Heart right ventricle (tissue), 16 donors: ENCODE data around the gene SEMA3G. TPM values are rescaled to one million over a fixed set of nuclear protein-coding genes. Genes with fewer than 3 reads are reported as not detected.

Source experiments
- ATAC-seq, 8 donors: fragments of 200-7000 bp; cut with Tn5 transposase; one replicate each; pipeline ENCODE4 v1.9.1; 2020; ENCODE audit warnings: mild to moderate bottlenecking in 8 of 8, moderate library complexity in 8 of 8, moderate number of reproducible peaks in 1 of 8
- DNase-seq, 2 donors: peaks; one replicate each; pipeline ENCODE4 v3.0.0-alpha.2; 2020
- H3K27ac ChIP-seq, 10 donors: fragments of 200-600 bp; sonication (generic) in 2 of 10; one replicate each; pipeline versions ENCODE4 v1.5.0 to v1.8.0; 2020 to 2022; ENCODE audit warnings: mild to moderate bottlenecking in 3 of 10
- H3K27me3 ChIP-seq, 7 donors: fragments of 200-600 bp; one replicate each; pipeline ENCODE4 v1.8.0; 2021 to 2022; ENCODE audit warnings: mild to moderate bottlenecking in 2 of 7
- H3K36me3 ChIP-seq, 9 donors: fragments of 200-600 bp; sonication (generic) in 1 of 9; one replicate each; pipeline versions ENCODE4 v1.5.0 to v1.8.0; 2020 to 2022; ENCODE audit warnings: mild to moderate bottlenecking in 2 of 9
- H3K4me1 ChIP-seq, 9 donors: fragments of 200-600 bp; sonication (generic) in 1 of 9; one replicate each; pipeline versions ENCODE4 v1.5.0 to v1.8.0; 2020 to 2022; ENCODE audit warnings: mild to moderate bottlenecking in 4 of 9
- H3K4me3 ChIP-seq, 10 donors: fragments of 200-600 bp; sonication (generic) in 2 of 10; one replicate each; pipeline versions ENCODE4 v1.5.0 to v1.8.0; 2020 to 2022; ENCODE audit warnings: mild to moderate bottlenecking in 7 of 10, moderate library complexity in 2 of 10
- H3K9me3 ChIP-seq, 11 donors: fragments of 200-600 bp in 10 of 11; sonication (generic) in 2 of 11; one replicate each; pipeline versions ENCODE4 v1.5.0 to v1.8.0; 2013 to 2022; ENCODE audit warnings: mild to moderate bottlenecking in 2 of 11, control low read depth in 1 of 11, moderate library complexity in 1 of 11
- WGBS, 2 donors: extraction: QIAGEN DNeasy Blood & Tissue Kit; methylation state at CpG; one replicate each; pipeline ENCODE4 v1.1.7; 2013; ENCODE audit warnings: inconsistent platforms in 1 of 2; 5-methylcytosine and 5-hydroxymethylcytosine counted together
- intact Hi-C, 10 donors: fragments of 100-400 bp; cut with DNase I; formaldehyde crosslinking; loops; one replicate each; pipeline versions ENCODE4 v1.11.1 to v1.14.2; 2022
- polyA plus RNA-seq, 2 donors: library from polyadenylated mRNA; stranded (reverse); fragments of 200-250 nt; gene quantifications; one replicate each; pipeline ENCODE4 v1.2.3, GENCODE V29; 2013
- total RNA-seq, 10 donors: library from RNA; stranded (reverse); fragmentation: NEBNext Ultra II Directional in 3 of 10; extraction: Animal tissue kit (Norgen Biotek cat#: 25700) in 3 of 10; gene quantifications; one replicate each; pipeline versions ENCODE4 v1.2.1 to v1.2.4, GENCODE V29; 2021 to 2023
- TF ChIP-seq, protein P1 (sequence below), 9 donors: fragments of 200-600 bp; sonication (generic) in 2 of 9; IDR thresholded peaks; one replicate each; pipeline versions ENCODE4 v1.5.0 to v1.8.0; 2021 to 2022; ENCODE audit warnings: antibody characterized with exemption in 9 of 9, mild to moderate bottlenecking in 5 of 9, moderate library complexity in 1 of 9
- donor health status: Arrhythmogenic right ventricular cardiomyopathy.
- donor health status: ischemic (EF 13 %, LVEDD 7.1; RV severe dilation, severe dysfunction).
- donor health status: healthy with polysubstance abuse.
- donor health status: DM: no; HTN: yes; CAD: no.
- donor health status: DM: no; HTN: no; CAD: no.
- donor health status: ischemic (EF 25% LVEDD 6.9; RV normal size, moderate dysfunction).
- donor health status: ischemic (EF 25% LVEDD 5.7; RV mildly dilated, moderate dysfunction).
- donor health status: healthy.
- donor health status: DM: yes; HTN: yes; CAD: no.
- donor health status: Ischemic cardiomyopathy.
- donor health status: ischemic (EF 35%, LVEDD 5.7; RV mildly dilated, moderate dysfunction).
- donor health status: nonischemic (EF 11% LVEDD 7.7; RV severe dilation, severe dysfunction).
- donor health status: DM: yes; HTN: yes; CAD: no.
- donor health status: PGD.
- donor health status: ischemic (EF 29% LVEDD 5.4; RV normal size, mild dysfunction).
- donor health status: nonischemic (EF 23%, LVEDD 6.1; RV moderate dilation, normal function).

SEMA3G gene
- total and polyA plus RNA-seq, 12 donors: 8.3 to 17.8 (median 15.0) TPM

DNA sequence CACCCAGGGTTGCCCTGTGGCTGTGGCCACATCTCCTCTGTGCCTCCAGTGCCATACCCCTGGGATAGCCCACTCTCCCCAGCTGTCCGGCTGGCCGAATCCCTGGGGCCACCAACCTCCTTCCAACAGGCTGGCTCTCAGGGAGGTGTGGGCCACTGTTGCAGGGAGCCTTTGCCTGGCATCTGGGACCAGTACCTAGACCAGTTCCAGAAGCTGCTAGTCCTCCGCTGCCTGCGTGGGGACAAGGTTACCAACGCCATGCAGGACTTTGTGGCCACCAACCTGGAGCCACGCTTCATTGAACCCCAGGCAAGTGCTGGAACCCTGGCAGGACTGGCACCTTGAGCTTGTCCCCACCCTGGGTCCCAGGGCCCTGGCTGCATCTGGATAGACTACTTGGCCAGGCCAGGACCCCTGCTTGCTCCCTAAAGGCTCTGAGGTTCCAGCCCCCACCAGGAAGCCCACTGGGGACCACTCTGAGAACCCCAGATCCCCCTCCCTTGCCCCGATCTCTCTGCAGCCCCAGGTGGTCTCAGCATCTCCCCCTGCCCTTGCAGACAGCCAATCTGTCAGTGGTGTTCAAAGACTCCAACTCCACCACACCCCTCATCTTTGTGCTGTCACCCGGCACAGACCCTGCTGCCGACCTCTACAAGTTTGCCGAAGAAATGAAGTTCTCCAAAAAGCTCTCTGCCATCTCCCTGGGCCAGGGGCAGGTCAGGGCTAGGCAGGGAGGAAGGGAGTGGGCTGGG is 50.0 kb downstream of the SEMA3G start:
- no peak overlapping the region for H3K27ac ChIP-seq
- 89 to 91% methylated on average over 10 of the region's 10 CpGs for WGBS, 2 donors
- no peak for ATAC-seq
- peaks cover 0 to 9% (median 3%) of the 10 kb centered on the region in 9 donors for H3K4me1 ChIP-seq
- no peaks in the 10 kb centered on the region for H3K9me3 ChIP-seq
- DNase-seq: no peak
- TF ChIP-seq, protein P1, sequence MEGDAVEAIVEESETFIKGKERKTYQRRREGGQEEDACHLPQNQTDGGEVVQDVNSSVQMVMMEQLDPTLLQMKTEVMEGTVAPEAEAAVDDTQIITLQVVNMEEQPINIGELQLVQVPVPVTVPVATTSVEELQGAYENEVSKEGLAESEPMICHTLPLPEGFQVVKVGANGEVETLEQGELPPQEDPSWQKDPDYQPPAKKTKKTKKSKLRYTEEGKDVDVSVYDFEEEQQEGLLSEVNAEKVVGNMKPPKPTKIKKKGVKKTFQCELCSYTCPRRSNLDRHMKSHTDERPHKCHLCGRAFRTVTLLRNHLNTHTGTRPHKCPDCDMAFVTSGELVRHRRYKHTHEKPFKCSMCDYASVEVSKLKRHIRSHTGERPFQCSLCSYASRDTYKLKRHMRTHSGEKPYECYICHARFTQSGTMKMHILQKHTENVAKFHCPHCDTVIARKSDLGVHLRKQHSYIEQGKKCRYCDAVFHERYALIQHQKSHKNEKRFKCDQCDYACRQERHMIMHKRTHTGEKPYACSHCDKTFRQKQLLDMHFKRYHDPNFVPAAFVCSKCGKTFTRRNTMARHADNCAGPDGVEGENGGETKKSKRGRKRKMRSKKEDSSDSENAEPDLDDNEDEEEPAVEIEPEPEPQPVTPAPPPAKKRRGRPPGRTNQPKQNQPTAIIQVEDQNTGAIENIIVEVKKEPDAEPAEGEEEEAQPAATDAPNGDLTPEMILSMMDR (IDR thresholded peaks at IDR 0.05): no peak
- no peak overlapping the region for H3K4me3 ChIP-seq
- H3K36me3 ChIP-seq: peaks cover 0 to 73% (median 19%) of the 10 kb centered on the region in 9 donors
- intact Hi-C loops: no loop called here
- H3K27me3 ChIP-seq: no peaks in the 10 kb centered on the region

DNA sequence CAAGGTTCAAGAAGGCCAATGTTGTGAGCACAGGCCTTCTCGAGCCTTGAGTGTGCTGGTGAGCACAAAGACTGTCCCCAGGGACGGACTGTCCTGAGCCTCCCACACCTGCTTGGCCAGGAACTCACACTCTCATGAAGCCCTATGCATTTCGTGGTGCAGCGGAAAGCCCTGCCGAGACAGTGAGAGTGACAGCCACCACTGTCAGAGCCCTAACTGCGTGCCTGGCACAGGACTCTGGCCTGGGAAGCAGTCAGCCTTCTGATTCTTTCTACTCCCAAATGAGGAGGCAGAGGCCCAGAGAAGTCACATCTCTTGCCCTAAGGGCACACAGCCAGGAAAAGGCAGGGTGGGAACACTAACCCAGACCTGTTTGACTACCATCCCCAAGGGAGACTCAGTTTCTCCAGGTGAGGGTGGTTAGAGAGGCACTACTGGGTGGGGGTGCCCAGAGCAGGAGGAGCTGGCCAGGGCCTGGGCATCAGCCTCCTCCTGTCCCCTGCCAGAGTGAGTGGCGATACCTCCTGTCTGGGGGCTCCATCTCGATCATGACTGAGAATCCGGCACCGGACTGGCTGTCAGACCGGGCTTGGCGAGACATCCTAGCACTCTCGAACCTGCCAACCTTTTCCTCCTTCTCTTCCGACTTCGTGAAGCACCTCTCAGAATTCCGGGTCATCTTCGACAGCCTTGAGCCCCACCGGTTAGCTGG is 50.8 kb downstream of the SEMA3G start:
- H3K4me3 ChIP-seq: no peak overlapping the region
- H3K9me3 ChIP-seq: no peaks in the 10 kb centered on the region
- intact Hi-C loops: no loop called here
- TF ChIP-seq, protein P1 (IDR thresholded peaks at IDR 0.05): no peak
- no peak for ATAC-seq
- peaks cover 0 to 69% (median 19%) of the 10 kb centered on the region in 9 donors for H3K36me3 ChIP-seq
- H3K4me1 ChIP-seq: peaks cover 0 to 1% (median 0%) of the 10 kb centered on the region in 9 donors
- H3K27me3 ChIP-seq: no peaks in the 10 kb centered on the region
- H3K27ac ChIP-seq: no peak overlapping the region
- 93 to 94% methylated on average over 18 of the region's 18 CpGs for WGBS, 2 donors
- DNase-seq: no peak

DNA sequence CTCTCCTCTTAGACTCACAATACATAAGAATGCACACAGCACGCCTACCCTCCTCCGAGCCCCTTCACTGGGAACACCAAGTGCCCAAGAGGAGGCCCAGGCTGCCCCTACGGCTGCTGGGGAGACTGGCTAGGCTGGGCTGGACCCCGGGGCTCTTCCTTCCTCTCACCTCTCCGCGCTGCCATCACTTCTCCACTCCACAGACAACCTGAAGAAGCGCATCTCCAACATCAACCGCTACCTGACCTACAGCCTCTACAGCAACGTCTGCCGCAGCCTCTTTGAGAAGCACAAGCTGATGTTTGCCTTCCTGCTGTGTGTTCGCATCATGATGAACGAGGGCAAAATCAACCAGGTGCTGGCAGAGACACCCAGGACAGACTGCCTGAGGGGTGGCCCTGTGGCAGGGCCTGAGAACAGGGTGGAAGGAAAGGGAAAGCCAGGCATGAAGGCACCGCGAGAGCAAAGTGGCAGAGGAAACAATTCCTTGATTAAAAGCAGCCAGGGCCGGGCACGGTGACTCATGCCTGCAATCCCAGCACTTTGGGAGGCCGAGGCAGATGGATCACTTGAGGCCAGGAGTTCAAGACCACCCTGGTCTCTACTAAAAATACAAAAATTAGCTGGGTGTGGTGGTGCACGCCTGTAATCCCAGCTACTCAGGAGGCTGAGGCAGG is 51.6 kb downstream of the SEMA3G start:
- intact Hi-C loops: no loop called here
- TF ChIP-seq, protein P1 (IDR thresholded peaks at IDR 0.05): no peak
- no peaks in the 10 kb centered on the region for H3K9me3 ChIP-seq
- H3K27me3 ChIP-seq: no peaks in the 10 kb centered on the region
- no peak overlapping the region for H3K27ac ChIP-seq
- no peak for ATAC-seq
- peaks cover 0 to 73% (median 13%) of the 10 kb centered on the region in 9 donors for H3K36me3 ChIP-seq
- 90 to 93% methylated on average over 18 of the region's 18 CpGs for WGBS, 2 donors
- DNase-seq: no peak
- no peak overlapping the region for H3K4me3 ChIP-seq
- H3K4me1 ChIP-seq: no peaks in the 10 kb centered on the region

DNA sequence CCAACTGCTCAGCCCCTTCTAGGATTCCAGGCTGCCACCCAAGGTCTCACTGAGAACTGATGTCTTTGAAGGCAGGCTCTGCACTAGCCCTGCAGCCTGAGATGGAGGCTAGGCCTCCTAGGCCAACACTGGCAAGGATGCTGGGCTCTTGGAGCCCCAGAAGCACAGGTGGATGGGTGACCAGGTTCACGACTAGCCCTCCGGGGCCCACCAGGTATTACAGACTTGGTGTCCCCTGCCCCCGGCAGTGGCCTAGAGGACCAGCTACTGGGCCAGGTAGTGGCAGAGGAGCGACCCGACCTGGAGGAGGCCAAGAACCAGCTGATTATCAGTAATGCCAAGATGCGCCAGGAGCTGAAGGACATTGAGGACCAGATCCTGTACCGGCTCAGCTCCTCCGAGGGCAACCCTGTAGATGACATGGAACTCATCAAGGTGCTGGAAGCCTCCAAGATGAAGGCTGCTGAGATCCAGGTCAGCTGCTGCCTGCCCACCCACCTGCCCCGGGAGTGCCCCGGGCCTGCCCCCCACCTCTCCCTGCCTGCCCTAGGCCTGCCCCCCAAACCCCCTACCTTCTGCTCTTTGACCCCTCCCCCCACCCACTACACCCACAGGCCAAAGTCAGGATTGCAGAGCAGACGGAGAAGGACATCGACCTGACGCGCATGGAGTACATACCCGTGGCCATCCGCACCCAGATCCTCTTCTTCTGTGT is 52.5 kb downstream of the SEMA3G start:
- DNase-seq (no peak), ATAC-seq (no peak)
- no peak overlapping the region for H3K4me3 ChIP-seq
- H3K9me3 ChIP-seq: no peaks in the 10 kb centered on the region
- no peaks in the 10 kb centered on the region for H3K4me1 ChIP-seq
- no peak overlapping the region for H3K27ac ChIP-seq
- TF ChIP-seq, protein P1 (IDR thresholded peaks at IDR 0.05): no peak
- intact Hi-C loops: no loop called here
- H3K27me3 ChIP-seq: no peaks in the 10 kb centered on the region
- peaks cover 0 to 66% (median 13%) of the 10 kb centered on the region in 9 donors for H3K36me3 ChIP-seq
- WGBS, 2 donors: 95 to 97% methylated on average over 16 of the region's 16 CpGs
